H9 (cell line): ENCODE results near the gene APAF1. TPM values are rescaled to one million over a fixed set of nuclear protein-coding genes. Genes with fewer than 3 reads are reported as not detected.

Experiments used
- DNase-seq: peaks from one replicate; pipeline ENCODE4 v3.0.0-alpha.2; 2017
- H2AFZ ChIP-seq: one replicate; pipeline ENCODE4 v1.6.1; 2013; ENCODE audit warnings: mild to moderate bottlenecking, low read length, control low read depth, moderate library complexity
- H2AK5ac ChIP-seq: 2 replicates; pipeline ENCODE4 v1.6.1; 2013; ENCODE audit warnings: low read length, control low read depth, mixed read lengths; ENCODE audit not compliant: insufficient read length
- H2BK120ac ChIP-seq: one replicate; pipeline ENCODE4 v1.6.1; 2013; ENCODE audit warnings: low read depth, mild to moderate bottlenecking, low read length, control low read depth, inconsistent platforms; ENCODE audit not compliant: poor library complexity, severe bottlenecking
- H2BK12ac ChIP-seq: 2 replicates; pipeline ENCODE4 v1.6.1; 2013; ENCODE audit warnings: low read length, control low read depth, mixed read lengths, low read depth; ENCODE audit not compliant: insufficient read length
- H2BK15ac ChIP-seq: 2 replicates; pipeline ENCODE4 v1.6.1; 2013; ENCODE audit warnings: low read depth, low read length, control low read depth
- H2BK20ac ChIP-seq: one replicate; pipeline ENCODE4 v1.6.1; 2013; ENCODE audit warnings: low read depth, mild to moderate bottlenecking, low read length, control low read depth, inconsistent platforms; ENCODE audit not compliant: poor library complexity, severe bottlenecking
- H2BK5ac ChIP-seq: 2 replicates; pipeline ENCODE4 v1.6.1; 2013; ENCODE audit warnings: low read length, control low read depth, mixed read lengths; ENCODE audit not compliant: insufficient read length
- H3K14ac ChIP-seq: 2 replicates; pipeline ENCODE4 v1.6.1; 2013; ENCODE audit warnings: low read length, control low read depth; ENCODE audit not compliant: insufficient read depth
- H3K18ac ChIP-seq: 2 replicates; pipeline ENCODE4 v1.6.1; 2013; ENCODE audit warnings: low read depth, mild to moderate bottlenecking, mixed read lengths, low read length, control low read depth; ENCODE audit not compliant: insufficient read length
- H3K23ac ChIP-seq: 2 replicates; pipeline ENCODE4 v1.6.1; 2013; ENCODE audit warnings: low read length, control low read depth, mixed read lengths, low read depth; ENCODE audit not compliant: insufficient read length
- H3K23me2 ChIP-seq: 2 replicates; pipeline ENCODE4 v1.6.1; 2013; ENCODE audit warnings: low read depth, mild to moderate bottlenecking, mixed read lengths, low read length, control low read depth; ENCODE audit not compliant: insufficient read length, poor library complexity, severe bottlenecking
- H3K27ac ChIP-seq: 2 replicates; pipeline ENCODE4 v1.5.1; 2013; ENCODE audit warnings: low read length, control low read depth, mixed read lengths, low read depth; ENCODE audit not compliant: insufficient read length
- H3K27me3 ChIP-seq: 2 replicates; pipeline ENCODE4 v1.6.1; 2013; ENCODE audit warnings: low read length, control low read depth, inconsistent platforms; ENCODE audit not compliant: insufficient read depth
- H3K4ac ChIP-seq: 2 replicates; pipeline ENCODE4 v1.6.1; 2013; ENCODE audit warnings: low read depth, mild to moderate bottlenecking, control low read depth, inconsistent platforms, low read length, moderate library complexity
- H3K4me1 ChIP-seq: 2 replicates; pipeline ENCODE4 v1.6.1; 2013; ENCODE audit warnings: low read length, control low read depth, inconsistent platforms; ENCODE audit not compliant: insufficient read depth
- H3K4me2 ChIP-seq: 2 replicates; pipeline ENCODE4 v1.6.1; 2013; ENCODE audit warnings: low read length, control low read depth, mixed read lengths; ENCODE audit not compliant: insufficient read length, insufficient read depth
- H3K56ac ChIP-seq: 2 replicates; pipeline ENCODE4 v1.6.1; 2013; ENCODE audit warnings: low read depth, mild to moderate bottlenecking, mixed read lengths, low read length, control low read depth; ENCODE audit not compliant: insufficient read length
- H3K79me1 ChIP-seq: 2 replicates; pipeline ENCODE4 v1.6.1; 2013; ENCODE audit warnings: low read depth, mild to moderate bottlenecking, moderate library complexity, low read length, control low read depth, inconsistent platforms; ENCODE audit not compliant: insufficient read depth, poor library complexity, severe bottlenecking
- H3K79me2 ChIP-seq: 2 replicates; pipeline ENCODE4 v1.6.1; 2013; ENCODE audit warnings: low read length, control low read depth, inconsistent platforms; ENCODE audit not compliant: insufficient read depth
- H3K9ac ChIP-seq: 2 replicates; pipeline ENCODE4 v1.6.1; 2013; ENCODE audit warnings: low read length, control low read depth, mixed read lengths; ENCODE audit not compliant: insufficient read length; ENCODE audit errors: extremely low read depth
- H3K9me3 ChIP-seq: one replicate; pipeline ENCODE4 v1.6.1; 2013; ENCODE audit warnings: low read depth, low read length, inconsistent platforms; ENCODE audit not compliant: control insufficient read depth
- H3T11ph ChIP-seq: one replicate; pipeline ENCODE4 v1.6.1; 2013; ENCODE audit warnings: mild to moderate bottlenecking, low read length, control low read depth, inconsistent platforms
- H4K20me1 ChIP-seq: one replicate; pipeline ENCODE4 v1.6.1; 2013; ENCODE audit not compliant: control insufficient read depth, insufficient read length, insufficient read depth
- H4K5ac ChIP-seq: 2 replicates; pipeline ENCODE4 v1.6.1; 2013; ENCODE audit warnings: low read depth, mild to moderate bottlenecking, mixed read lengths, low read length, control low read depth; ENCODE audit not compliant: insufficient read length
- H4K8ac ChIP-seq: replicated peaks from 2 replicates; pipeline ENCODE4 v1.6.1; 2013; ENCODE audit warnings: low read length, control low read depth, mixed read lengths, low read depth; ENCODE audit not compliant: insufficient read length
- H4K91ac ChIP-seq: 2 replicates; pipeline ENCODE4 v1.6.1; 2013; ENCODE audit warnings: low read depth, mild to moderate bottlenecking, moderate library complexity, mixed read lengths, low read length, control low read depth; ENCODE audit not compliant: insufficient read length
- H3K27ac Mint-ChIP-seq, 3 experiments: 2 replicates in 2 of 3; 3 replicates in 1 of 3; pipeline ENCODE4 v1.8.0; 2020 to 2021; ENCODE audit warnings: mixed read lengths in 3 of 3, mild to moderate bottlenecking in 1 of 3, moderate library complexity in 1 of 3
- H3K27me3 Mint-ChIP-seq: 2 replicates; pipeline ENCODE4 v1.8.0; 2021; ENCODE audit warnings: low read depth, mild to moderate bottlenecking, moderate library complexity, mixed read lengths
- H3K36me3 Mint-ChIP-seq, 3 experiments: 2 replicates in 2 of 3; 3 replicates in 1 of 3; pipeline ENCODE4 v1.8.0; 2020 to 2021; ENCODE audit warnings: low read depth in 3 of 3, mixed read lengths in 3 of 3; ENCODE audit not compliant: insufficient read depth in 1 of 3
- H3K4me1 Mint-ChIP-seq, 2 experiments: 2 replicates each; pipeline ENCODE4 v1.8.0; 2020; ENCODE audit warnings: mixed read lengths in 2 of 2
- H3K4me3 Mint-ChIP-seq, 2 experiments: 2 replicates in 1 of 2; 3 replicates in 1 of 2; pipeline ENCODE4 v1.8.0; 2020 to 2021; ENCODE audit warnings: mild to moderate bottlenecking in 2 of 2, mixed read lengths in 2 of 2, moderate library complexity in 1 of 2
- H3K9me3 Mint-ChIP-seq, 2 experiments: 2 replicates in 1 of 2; 3 replicates in 1 of 2; pipeline ENCODE4 v1.8.0; 2020; ENCODE audit warnings: mild to moderate bottlenecking in 2 of 2, mixed read lengths in 2 of 2, moderate library complexity in 1 of 2
- total RNA-seq: library from RNA; stranded (reverse); gene quantifications from 2 replicates; pipeline ENCODE4 v1.2.1, GENCODE V29; 2021
- TF ChIP-seq, protein P1 (sequence below): fragments of 200-600 bp; sonication (generic); conservative IDR thresholded peaks from 3 replicates; pipeline ENCODE4 v1.8.0; 2021; ENCODE audit warnings: antibody characterized with exemption, mild to moderate bottlenecking

The APAF1 gene
- total RNA-seq, 1 experiment from 2014 or later, result 16.5 TPM

GRCh38 chr12:98691351-98691750, 46.3 kb downstream of the APAF1 start:
- H3K27me3 Mint-ChIP-seq, result no peaks in the 10 kb centered on the region
- no peak overlapping the region for H3K4ac ChIP-seq
- H2BK5ac ChIP-seq, result no peak overlapping the region
- H2BK120ac ChIP-seq, result no peak overlapping the region
- H3T11ph ChIP-seq, result no peak overlapping the region
- DNase-seq, result no peak
- no peaks in the 10 kb centered on the region for H3K9me3 Mint-ChIP-seq
- peaks cover 7% of the 10 kb centered on the region; the same call in 1 of the 2 replicates for H3K4me1 ChIP-seq
- H4K20me1 ChIP-seq, result no peaks in the 10 kb centered on the region
- H4K8ac ChIP-seq, result no peak overlapping the region
- H3K27ac ChIP-seq, result no peak overlapping the region
- no peak overlapping the region for H3K23ac ChIP-seq
- peaks cover 0 to 22% (median 20%) of the 10 kb centered on the region in 3 experiments; a peak in 4 of 7 replicates for H3K36me3 Mint-ChIP-seq
- H3K4me1 Mint-ChIP-seq, result peaks cover 9 to 11% of the 10 kb centered on the region in 2 experiments
- no peak overlapping the region for H3K14ac ChIP-seq
- H3K9ac ChIP-seq, result no peak overlapping the region
- H2BK20ac ChIP-seq, result no peak overlapping the region
- no peak overlapping the region for H3K4me2 ChIP-seq
- H3K79me2 ChIP-seq, result no peaks in the 10 kb centered on the region
- TF ChIP-seq, protein P1, sequence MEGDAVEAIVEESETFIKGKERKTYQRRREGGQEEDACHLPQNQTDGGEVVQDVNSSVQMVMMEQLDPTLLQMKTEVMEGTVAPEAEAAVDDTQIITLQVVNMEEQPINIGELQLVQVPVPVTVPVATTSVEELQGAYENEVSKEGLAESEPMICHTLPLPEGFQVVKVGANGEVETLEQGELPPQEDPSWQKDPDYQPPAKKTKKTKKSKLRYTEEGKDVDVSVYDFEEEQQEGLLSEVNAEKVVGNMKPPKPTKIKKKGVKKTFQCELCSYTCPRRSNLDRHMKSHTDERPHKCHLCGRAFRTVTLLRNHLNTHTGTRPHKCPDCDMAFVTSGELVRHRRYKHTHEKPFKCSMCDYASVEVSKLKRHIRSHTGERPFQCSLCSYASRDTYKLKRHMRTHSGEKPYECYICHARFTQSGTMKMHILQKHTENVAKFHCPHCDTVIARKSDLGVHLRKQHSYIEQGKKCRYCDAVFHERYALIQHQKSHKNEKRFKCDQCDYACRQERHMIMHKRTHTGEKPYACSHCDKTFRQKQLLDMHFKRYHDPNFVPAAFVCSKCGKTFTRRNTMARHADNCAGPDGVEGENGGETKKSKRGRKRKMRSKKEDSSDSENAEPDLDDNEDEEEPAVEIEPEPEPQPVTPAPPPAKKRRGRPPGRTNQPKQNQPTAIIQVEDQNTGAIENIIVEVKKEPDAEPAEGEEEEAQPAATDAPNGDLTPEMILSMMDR, result no peak
- H3K4me3 Mint-ChIP-seq, result no peak overlapping the region
- no peak overlapping the region for H2AK5ac ChIP-seq
- no peak overlapping the region for H4K5ac ChIP-seq
- H3K56ac ChIP-seq, result no peak overlapping the region
- no peaks in the 10 kb centered on the region for H3K79me1 ChIP-seq
- no peak overlapping the region for H4K91ac ChIP-seq
- H2BK12ac ChIP-seq, result no peak overlapping the region
- no peaks in the 10 kb centered on the region for H3K27me3 ChIP-seq
- H3K23me2 ChIP-seq, result no peaks in the 10 kb centered on the region
- H3K27ac Mint-ChIP-seq, result peak overlapping the region in 1 of 3 experiments; percentile 9; a peak in 1 of 7 replicates
- H2BK15ac ChIP-seq, result no peak overlapping the region
- H3K18ac ChIP-seq, result no peak overlapping the region
- H2AFZ ChIP-seq, result no peak overlapping the region
- no peaks in the 10 kb centered on the region for H3K9me3 ChIP-seq
